ENCODE results near the gene PCNX3.

- TF ChIP-seq CTCF (IDR thresholded peaks at IDR 0.05) (no peak), POLR2AphosphoS5 (IDR thresholded peaks at IDR 0.05; ENCODE audit: low read depth, low read length) (no peak)
Observed at GRCh38 chr11:65649656-65650546, 34.3 kb downstream of the PCNX3 start.

Data from Panc1 (cell line).